Measurements from ENCODE around the gene IGSF1.
"Not testable (repeated sequence)": the region's sequence is repeated elsewhere in the genome, so short reads cannot be mapped to it uniquely, and the experiment has no call there.

IGSF1 gene

DNA sequence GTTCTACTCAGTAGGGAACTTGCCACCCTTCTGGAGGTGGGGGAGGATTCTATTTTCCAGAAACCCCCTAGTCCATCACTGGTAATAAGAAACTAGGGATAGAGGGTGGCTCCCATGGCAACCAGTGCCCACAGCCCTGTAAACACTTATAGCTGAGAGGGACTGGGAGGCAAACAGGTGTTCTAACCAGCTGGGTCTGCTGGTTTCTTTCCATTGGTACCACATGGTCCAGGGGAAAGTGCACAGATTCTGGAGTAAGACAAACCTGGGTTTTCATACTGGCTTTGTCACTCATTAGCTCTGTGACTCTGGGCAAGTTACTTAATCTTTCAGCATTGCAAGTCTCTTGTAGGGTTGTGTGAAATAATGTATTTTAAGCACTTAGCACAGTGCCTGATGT is 26.9 kb downstream of the IGSF1 start:
- no peak overlapping the region for H3K4me3 ChIP-seq (ENCODE audit: low read depth, low read length)
- TF ChIP-seq, protein P1, sequence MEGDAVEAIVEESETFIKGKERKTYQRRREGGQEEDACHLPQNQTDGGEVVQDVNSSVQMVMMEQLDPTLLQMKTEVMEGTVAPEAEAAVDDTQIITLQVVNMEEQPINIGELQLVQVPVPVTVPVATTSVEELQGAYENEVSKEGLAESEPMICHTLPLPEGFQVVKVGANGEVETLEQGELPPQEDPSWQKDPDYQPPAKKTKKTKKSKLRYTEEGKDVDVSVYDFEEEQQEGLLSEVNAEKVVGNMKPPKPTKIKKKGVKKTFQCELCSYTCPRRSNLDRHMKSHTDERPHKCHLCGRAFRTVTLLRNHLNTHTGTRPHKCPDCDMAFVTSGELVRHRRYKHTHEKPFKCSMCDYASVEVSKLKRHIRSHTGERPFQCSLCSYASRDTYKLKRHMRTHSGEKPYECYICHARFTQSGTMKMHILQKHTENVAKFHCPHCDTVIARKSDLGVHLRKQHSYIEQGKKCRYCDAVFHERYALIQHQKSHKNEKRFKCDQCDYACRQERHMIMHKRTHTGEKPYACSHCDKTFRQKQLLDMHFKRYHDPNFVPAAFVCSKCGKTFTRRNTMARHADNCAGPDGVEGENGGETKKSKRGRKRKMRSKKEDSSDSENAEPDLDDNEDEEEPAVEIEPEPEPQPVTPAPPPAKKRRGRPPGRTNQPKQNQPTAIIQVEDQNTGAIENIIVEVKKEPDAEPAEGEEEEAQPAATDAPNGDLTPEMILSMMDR (IDR thresholded peaks at IDR 0.05; ENCODE audit: low read depth, low read length): no peak

DNA sequence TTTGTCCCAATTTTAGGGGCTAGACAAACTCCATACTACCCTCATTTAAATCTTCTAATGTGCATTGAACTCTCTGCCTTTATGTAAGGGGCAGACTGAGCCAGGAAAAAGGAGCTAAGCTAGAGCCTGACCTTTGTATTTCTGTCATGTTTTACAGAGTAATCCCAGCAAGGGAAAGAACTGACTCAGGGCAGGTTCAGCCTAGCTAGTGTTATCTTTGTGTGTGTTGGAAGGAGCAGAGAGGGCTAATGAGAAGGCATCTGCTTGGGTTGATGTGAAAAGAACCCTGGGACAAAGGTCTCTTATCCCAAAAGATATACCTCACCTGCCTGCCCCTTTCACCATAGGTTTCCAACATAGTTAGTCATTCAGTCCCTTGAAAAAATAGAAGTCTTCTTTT is 31.7 kb downstream of the IGSF1 start:
- TF ChIP-seq, protein P1 (IDR thresholded peaks at IDR 0.05; ENCODE audit: low read depth, low read length): no peak
- H3K4me3 ChIP-seq (ENCODE audit: low read depth, low read length): no peak overlapping the region

DNA sequence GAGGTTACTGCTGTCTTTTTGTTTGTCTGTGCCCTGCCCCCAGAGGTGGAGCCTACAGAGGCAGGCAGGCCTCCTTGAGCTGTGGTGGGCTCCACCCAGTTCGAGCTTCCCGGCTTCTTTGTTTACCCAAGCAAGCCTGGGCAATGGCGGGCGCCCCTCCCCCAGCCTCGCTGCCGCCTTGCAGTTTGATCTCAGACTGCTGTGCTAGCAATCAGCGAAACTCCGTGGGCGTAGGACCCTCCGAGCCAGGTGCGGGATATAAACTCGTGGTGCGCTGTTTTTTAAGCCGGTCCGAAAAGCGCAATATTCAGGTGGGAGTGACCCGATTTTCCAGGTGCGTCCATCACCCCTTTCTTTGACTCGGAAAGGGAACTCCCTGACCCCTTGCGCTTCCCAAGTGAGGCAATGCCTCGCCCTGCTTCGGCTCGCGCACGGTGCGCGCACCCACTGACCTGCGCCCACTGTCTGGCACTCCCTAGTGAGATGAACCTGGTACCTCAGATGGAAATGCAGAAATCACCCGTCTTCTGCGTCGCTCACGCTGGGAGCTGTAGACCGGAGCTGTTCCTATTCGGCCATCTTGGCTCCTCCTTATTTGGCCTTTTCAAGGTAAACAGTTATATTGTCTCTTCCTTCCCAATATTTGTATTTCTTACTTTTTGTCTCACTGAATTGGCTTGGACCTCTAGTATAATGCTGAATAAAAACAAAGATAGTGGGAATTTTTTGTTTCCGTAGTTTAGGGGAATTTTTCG is 37.9 kb downstream of the IGSF1 start:
- H3K4me3 ChIP-seq (ENCODE audit: low read depth, low read length): not testable (repeated sequence)

DNA sequence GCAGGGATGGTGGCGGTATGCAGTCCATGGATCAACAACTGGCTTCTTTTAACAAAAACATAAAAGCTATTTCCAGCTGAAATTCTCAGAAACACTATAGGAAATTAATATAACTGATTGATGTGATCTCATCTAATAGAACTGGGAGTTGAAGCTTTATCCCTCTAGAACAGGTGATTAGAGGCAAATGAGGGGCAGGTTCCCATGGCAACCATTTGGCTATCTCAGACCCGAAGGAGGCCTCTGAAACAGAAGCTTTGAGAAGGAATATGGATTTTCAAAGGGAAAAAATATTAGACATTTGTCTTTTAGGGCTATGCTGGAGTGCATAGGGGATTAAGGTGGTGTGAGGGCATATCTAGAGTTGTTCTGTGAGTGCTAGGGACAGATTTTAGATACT is 50.0 kb downstream of the IGSF1 start:
- TF ChIP-seq, protein P1 (IDR thresholded peaks at IDR 0.05; ENCODE audit: low read depth, low read length): no peak

DNA sequence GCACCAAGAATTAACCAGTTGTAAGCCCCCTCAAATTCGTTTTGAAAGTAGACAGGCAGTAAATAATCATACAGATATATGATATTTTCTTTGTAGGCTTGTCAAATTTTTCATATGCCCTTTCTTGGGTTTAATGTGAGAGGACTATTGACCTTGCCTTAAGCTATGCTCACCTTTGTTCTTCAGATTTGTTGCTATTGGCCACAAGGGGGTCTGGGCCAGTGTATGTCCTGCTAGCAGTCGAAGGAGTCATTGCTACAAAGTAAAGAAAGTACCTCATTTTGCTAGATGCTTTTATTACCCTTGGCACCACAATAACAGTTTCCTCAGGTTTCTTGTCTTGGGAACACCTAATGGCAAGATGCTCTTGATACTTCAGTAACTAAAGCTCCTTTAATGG is 51.7 kb downstream of the IGSF1 start:
- no peak overlapping the region for H3K4me3 ChIP-seq (ENCODE audit: low read depth, low read length)
- TF ChIP-seq, protein P1 (IDR thresholded peaks at IDR 0.05; ENCODE audit: low read depth, low read length): no peak

More for the DNA sequence above, 50.0 kb downstream of the IGSF1 start:
- no peak overlapping the region for H3K4me3 ChIP-seq (ENCODE audit: low read depth, low read length)

DNA sequence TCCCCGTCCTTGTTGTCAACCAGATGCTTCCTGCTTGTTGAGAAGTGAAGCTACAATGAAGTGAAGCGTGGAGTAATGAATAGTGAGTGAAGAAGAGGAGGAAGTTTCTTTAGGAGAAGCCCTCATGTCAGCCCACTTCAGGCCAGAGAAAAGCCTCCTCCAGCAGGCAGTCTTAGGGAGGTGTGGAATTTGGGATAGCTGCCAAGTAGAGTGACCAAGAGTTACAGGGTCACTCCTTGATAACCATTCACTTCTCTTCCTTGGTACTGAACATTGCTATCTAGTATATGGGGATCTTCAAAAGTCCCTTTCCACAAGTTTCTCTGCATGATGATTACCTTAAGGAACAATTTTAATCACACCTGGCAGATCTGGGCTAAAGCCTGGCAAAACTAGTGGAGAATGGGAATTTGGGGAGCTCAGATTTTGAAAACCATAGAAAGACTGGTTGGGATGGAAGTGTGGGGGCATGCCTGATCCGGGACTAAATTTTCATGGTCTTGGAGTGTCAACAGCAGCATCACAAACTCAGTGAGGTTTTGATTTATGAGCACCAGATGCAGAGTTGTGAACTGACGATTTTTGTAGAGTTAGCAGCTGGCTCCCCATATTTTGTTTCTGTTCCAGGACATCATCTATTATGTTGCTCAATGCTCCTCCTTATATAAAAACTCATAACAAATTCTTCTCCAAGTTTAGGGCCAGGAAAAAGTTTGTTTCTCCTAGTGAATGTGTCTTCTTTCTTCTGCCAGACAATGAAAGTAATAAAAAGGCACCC is 53.1 kb downstream of the IGSF1 start:
- TF ChIP-seq, protein P1 (IDR thresholded peaks at IDR 0.05; ENCODE audit: low read depth, low read length): no peak
- no peak overlapping the region for H3K4me3 ChIP-seq (ENCODE audit: low read depth, low read length)

DNA sequence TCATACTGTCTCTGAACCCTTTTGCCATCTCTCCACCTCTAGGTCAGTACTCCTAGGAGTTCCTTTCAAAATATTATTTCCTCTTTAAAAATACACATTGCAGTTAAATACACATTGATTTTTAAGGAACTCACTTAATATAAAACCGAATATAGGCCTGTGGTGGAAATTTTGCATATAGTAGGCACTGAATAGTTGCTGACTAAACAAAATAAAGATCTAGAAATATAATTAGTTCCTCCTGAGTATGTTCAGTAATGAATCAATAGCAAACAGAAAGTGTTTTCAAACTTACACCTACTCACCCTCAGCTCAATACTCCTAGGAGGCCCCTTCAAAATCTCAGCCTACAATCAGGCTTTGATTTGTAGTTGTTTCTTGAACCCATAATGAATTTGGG is 61.5 kb downstream of the IGSF1 start:
- TF ChIP-seq, protein P1 (IDR thresholded peaks at IDR 0.05; ENCODE audit: low read depth, low read length): no peak
- no peak overlapping the region for H3K4me3 ChIP-seq (ENCODE audit: low read depth, low read length)
